Panc1 (cell line): ENCODE measurements around the gene SPACA9. TPM values are rescaled to one million over a fixed set of nuclear protein-coding genes. Genes with fewer than 3 reads are reported as not detected.

Source experiments
- ATAC-seq: fragments of 200-7000 bp; cut with Tn5 transposase; 2 replicates; pipeline ENCODE4 v1.9.1; 2020; ENCODE audit warnings: mild to moderate bottlenecking, moderate library complexity
- BruUV-seq: library from RNA; stranded (reverse); fragments of 400-500 nt; replicated peaks from 2 replicates; lab custom pipeline; 2021; lab: Mats Ljungman, UMichigan
- CTCF ChIA-PET: fragments of 300-600 bp; sonication (Branson Sonifier 250); formaldehyde crosslinking; loops from one replicate; lab custom pipeline; 2022; ENCODE audit warnings: antibody characterized with exemption; lab: Charles Lee
- POLR2A ChIA-PET: fragments of 300-600 bp; sonication (Branson Sonifier 250); formaldehyde crosslinking; loops from one replicate; lab custom pipeline; 2022; ENCODE audit warnings: antibody characterized with exemption; lab: Charles Lee
- DNase-seq: peaks from one replicate; pipeline ENCODE4 v3.0.0-alpha.2; 2010; ENCODE audit warnings: low read depth, low spot score
- H3K27ac ChIP-seq: 2 replicates; pipeline ENCODE4 v1.5.1; 2011; ENCODE audit warnings: mild to moderate bottlenecking, low read length, inconsistent platforms
- H3K27me3 ChIP-seq: fragments of 200-500 bp; sonication (Bioruptor generic); 2 replicates; pipeline ENCODE4 v1.6.0; 2014; ENCODE audit warnings: low read length, inconsistent platforms; ENCODE audit not compliant: control insufficient read depth, insufficient read depth
- H3K36me3 ChIP-seq: fragments of 200-500 bp; sonication (Bioruptor generic); 2 replicates; pipeline ENCODE4 v1.5.1; 2014; ENCODE audit warnings: inconsistent platforms, mild to moderate bottlenecking, low read length, moderate library complexity; ENCODE audit not compliant: control insufficient read depth, insufficient read depth
- H3K4me1 ChIP-seq: 2 replicates; pipeline ENCODE4 v1.5.1; 2011; ENCODE audit warnings: inconsistent platforms, mild to moderate bottlenecking, low read length, moderate library complexity; ENCODE audit not compliant: control insufficient read depth, insufficient read depth
- H3K4me3 ChIP-seq, 2 experiments: 2 replicates each; pipeline ENCODE4 v1.5.1; 2011 to 2012; ENCODE audit warnings: low read depth in 2 of 2, low read length in 2 of 2, mild to moderate bottlenecking in 2 of 2, inconsistent platforms in 1 of 2, moderate library complexity in 1 of 2
- H3K9me3 ChIP-seq: fragments of 200-500 bp; sonication (Bioruptor generic); 2 replicates; pipeline ENCODE4 v1.5.1; 2014; ENCODE audit warnings: low read depth, mild to moderate bottlenecking, inconsistent platforms, low read length, moderate library complexity; ENCODE audit not compliant: control insufficient read depth, insufficient read depth
- POLR2AphosphoS5 ChIP-seq: IDR thresholded peaks from 2 replicates; pipeline ENCODE4 v1.6.1; 2012; ENCODE audit warnings: mild to moderate bottlenecking, low read depth, low read length, moderate library complexity
- SIN3A ChIP-seq: IDR thresholded peaks from 2 replicates; pipeline ENCODE4 v1.6.1; 2012; ENCODE audit warnings: low read depth, mild to moderate bottlenecking, low read length, moderate library complexity, borderline replicate concordance; ENCODE audit not compliant: insufficient read depth
- TCF7L2 ChIP-seq: IDR thresholded peaks from 2 replicates; pipeline ENCODE4 v1.6.1; 2011; ENCODE audit warnings: mild to moderate bottlenecking, low read depth, low read length, inconsistent platforms
- in situ Hi-C: cut with HindIII; loops from 2 replicates; pipeline ENCODE4 v1.10.0; 2016; ENCODE audit warnings: low sequenced_read_pairs, low pct_unique_long_range_greater_than_20kb
- intact Hi-C: fragments of 100-400 bp; cut with micrococcal nuclease; formaldehyde crosslinking; loops from one replicate; pipeline ENCODE4 v1.10.0; 2022; ENCODE audit not compliant: unreplicated experiment
- total RNA-seq: library from RNA; stranded (reverse); gene quantifications from one replicate; pipeline ENCODE4 v1.2.1, GENCODE V29; 2021; ENCODE audit not compliant: unreplicated experiment
- TF ChIP-seq, protein P1 (sequence below): fragments of 450-650 bp; IDR thresholded peaks from 2 replicates; pipeline ENCODE4 v1.5.1; 2017; ENCODE audit warnings: mild to moderate bottlenecking
- TF ChIP-seq, protein P2 (sequence below), 2 experiments: IDR thresholded peaks; 2 replicates each; pipeline ENCODE4 v1.6.1; 2011 to 2012; ENCODE audit warnings: low read depth in 2 of 2, control low read depth in 1 of 2, low read length in 1 of 2, mild to moderate bottlenecking in 1 of 2, moderate library complexity in 1 of 2; ENCODE audit not compliant: insufficient read depth in 1 of 2

Gene SPACA9
- total RNA-seq, 1 experiment from 2014 or later, result 3.0 TPM

- in situ Hi-C loops (no loop called here), intact Hi-C loops (no loop called here)
- ChIA-PET CTCF (no interaction called here), POLR2A (no interaction called here)
- DNase-seq (no peak), ATAC-seq (no peak)
- Histone ChIP-seq H3K4me3 (no peak overlapping the region), H3K27ac (no peak overlapping the region), H3K4me1 (no peaks in the 10 kb centered on the region), H3K9me3 (no peaks in the 10 kb centered on the region), H3K27me3 (no peaks in the 10 kb centered on the region), H3K36me3 (peaks cover 5% of the 10 kb centered on the region)
- BruUV-seq, result no TSS peak
- TF ChIP-seq, protein P1, sequence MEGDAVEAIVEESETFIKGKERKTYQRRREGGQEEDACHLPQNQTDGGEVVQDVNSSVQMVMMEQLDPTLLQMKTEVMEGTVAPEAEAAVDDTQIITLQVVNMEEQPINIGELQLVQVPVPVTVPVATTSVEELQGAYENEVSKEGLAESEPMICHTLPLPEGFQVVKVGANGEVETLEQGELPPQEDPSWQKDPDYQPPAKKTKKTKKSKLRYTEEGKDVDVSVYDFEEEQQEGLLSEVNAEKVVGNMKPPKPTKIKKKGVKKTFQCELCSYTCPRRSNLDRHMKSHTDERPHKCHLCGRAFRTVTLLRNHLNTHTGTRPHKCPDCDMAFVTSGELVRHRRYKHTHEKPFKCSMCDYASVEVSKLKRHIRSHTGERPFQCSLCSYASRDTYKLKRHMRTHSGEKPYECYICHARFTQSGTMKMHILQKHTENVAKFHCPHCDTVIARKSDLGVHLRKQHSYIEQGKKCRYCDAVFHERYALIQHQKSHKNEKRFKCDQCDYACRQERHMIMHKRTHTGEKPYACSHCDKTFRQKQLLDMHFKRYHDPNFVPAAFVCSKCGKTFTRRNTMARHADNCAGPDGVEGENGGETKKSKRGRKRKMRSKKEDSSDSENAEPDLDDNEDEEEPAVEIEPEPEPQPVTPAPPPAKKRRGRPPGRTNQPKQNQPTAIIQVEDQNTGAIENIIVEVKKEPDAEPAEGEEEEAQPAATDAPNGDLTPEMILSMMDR, result no peak
- TF ChIP-seq, protein P2, sequence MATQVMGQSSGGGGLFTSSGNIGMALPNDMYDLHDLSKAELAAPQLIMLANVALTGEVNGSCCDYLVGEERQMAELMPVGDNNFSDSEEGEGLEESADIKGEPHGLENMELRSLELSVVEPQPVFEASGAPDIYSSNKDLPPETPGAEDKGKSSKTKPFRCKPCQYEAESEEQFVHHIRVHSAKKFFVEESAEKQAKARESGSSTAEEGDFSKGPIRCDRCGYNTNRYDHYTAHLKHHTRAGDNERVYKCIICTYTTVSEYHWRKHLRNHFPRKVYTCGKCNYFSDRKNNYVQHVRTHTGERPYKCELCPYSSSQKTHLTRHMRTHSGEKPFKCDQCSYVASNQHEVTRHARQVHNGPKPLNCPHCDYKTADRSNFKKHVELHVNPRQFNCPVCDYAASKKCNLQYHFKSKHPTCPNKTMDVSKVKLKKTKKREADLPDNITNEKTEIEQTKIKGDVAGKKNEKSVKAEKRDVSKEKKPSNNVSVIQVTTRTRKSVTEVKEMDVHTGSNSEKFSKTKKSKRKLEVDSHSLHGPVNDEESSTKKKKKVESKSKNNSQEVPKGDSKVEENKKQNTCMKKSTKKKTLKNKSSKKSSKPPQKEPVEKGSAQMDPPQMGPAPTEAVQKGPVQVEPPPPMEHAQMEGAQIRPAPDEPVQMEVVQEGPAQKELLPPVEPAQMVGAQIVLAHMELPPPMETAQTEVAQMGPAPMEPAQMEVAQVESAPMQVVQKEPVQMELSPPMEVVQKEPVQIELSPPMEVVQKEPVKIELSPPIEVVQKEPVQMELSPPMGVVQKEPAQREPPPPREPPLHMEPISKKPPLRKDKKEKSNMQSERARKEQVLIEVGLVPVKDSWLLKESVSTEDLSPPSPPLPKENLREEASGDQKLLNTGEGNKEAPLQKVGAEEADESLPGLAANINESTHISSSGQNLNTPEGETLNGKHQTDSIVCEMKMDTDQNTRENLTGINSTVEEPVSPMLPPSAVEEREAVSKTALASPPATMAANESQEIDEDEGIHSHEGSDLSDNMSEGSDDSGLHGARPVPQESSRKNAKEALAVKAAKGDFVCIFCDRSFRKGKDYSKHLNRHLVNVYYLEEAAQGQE (IDR thresholded peaks at IDR 0.05; ENCODE audit: insufficient read depth in 1 of 2, low read depth in 2 of 2, low read length in 1 of 2), result no peak
- TF ChIP-seq TCF7L2 (no peak), SIN3A (no peak), POLR2AphosphoS5 (no peak)
These were observed 41.0 kb downstream of the SPACA9 start for GRCh38 chr9:132919614-132920268.

- in situ Hi-C loops, result no loop called here
- TF ChIP-seq, protein P2 (IDR thresholded peaks at IDR 0.05; ENCODE audit: insufficient read depth in 1 of 2, low read depth in 2 of 2, low read length in 1 of 2), result no peak
- TF ChIP-seq TCF7L2, result no peak
- TF ChIP-seq POLR2AphosphoS5, result no peak
- TF ChIP-seq, protein P1, result no peak
- no peak for TF ChIP-seq SIN3A
- Histone ChIP-seq H3K4me1 (no peaks in the 10 kb centered on the region), H3K36me3 (peaks cover 5% of the 10 kb centered on the region), H3K4me3 (no peak overlapping the region), H3K27me3 (no peaks in the 10 kb centered on the region), H3K27ac (no peak overlapping the region), H3K9me3 (no peaks in the 10 kb centered on the region)
- no peak for ATAC-seq
- POLR2A ChIA-PET, result no interaction called here
- intact Hi-C loops, result no loop called here
- DNase-seq, result no peak
- CTCF ChIA-PET, result interaction anchor here (0.6 kb wide), 1 partner anchor 465 kb away, joined by 3 read pairs; no protein-coding TSS in a partner anchor
- BruUV-seq, result no TSS peak
These were observed 44.7 kb downstream of the SPACA9 start for GRCh38 chr9:132923346-132923902.
